ENCODE results near the gene AGAP1. TPM values are rescaled to one million over a fixed set of nuclear protein-coding genes. Genes with fewer than 3 reads are reported as not detected.

Gene AGAP1
- total RNA-seq, 2 donors from 2014 or later = 16.1 to 40.1 TPM

DNA sequence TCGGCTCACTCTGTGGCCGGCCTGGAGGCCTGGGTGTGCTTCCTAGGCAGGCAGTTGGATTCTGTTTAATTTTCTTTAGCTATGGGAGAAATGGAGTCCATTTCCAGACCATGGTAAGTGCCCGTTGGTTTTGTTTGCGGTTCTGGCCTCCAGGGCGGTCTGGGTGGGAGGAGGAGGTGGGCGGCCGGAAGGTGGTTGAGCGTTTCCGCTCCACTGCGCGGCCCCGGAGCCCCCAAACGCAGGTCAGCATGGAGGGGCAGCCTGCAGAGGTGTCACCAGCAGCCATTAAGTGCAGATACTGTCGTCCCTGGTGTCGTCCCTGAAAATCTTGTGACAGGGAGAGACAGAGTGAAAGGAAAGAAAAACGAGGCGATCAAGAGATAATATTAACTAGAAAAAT lies 370.5 kb downstream of the AGAP1 start:
- no peak for DNase-seq (ENCODE audit: low spot score)
- H3K4me3 ChIP-seq = no peak overlapping the region
- H3K9me3 ChIP-seq = no peaks in the 10 kb centered on the region
- H3K27ac ChIP-seq = no peak overlapping the region
- 86% methylated on average over 17 of the region's 17 CpGs for WGBS
- intact Hi-C loops (cut with DNase I) = no loop called here
- H3K4me1 ChIP-seq (replicated peaks) = no peaks in the 10 kb centered on the region
- no peaks in the 10 kb centered on the region for H3K27me3 ChIP-seq (replicated peaks; ENCODE audit: insufficient read depth)
- TF ChIP-seq, protein P1, sequence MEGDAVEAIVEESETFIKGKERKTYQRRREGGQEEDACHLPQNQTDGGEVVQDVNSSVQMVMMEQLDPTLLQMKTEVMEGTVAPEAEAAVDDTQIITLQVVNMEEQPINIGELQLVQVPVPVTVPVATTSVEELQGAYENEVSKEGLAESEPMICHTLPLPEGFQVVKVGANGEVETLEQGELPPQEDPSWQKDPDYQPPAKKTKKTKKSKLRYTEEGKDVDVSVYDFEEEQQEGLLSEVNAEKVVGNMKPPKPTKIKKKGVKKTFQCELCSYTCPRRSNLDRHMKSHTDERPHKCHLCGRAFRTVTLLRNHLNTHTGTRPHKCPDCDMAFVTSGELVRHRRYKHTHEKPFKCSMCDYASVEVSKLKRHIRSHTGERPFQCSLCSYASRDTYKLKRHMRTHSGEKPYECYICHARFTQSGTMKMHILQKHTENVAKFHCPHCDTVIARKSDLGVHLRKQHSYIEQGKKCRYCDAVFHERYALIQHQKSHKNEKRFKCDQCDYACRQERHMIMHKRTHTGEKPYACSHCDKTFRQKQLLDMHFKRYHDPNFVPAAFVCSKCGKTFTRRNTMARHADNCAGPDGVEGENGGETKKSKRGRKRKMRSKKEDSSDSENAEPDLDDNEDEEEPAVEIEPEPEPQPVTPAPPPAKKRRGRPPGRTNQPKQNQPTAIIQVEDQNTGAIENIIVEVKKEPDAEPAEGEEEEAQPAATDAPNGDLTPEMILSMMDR (IDR thresholded peaks at IDR 0.05) = no peak
- no peak for TF ChIP-seq POLR2AphosphoS5 (IDR thresholded peaks at IDR 0.05)
- TF ChIP-seq POLR2A (IDR thresholded peaks at IDR 0.05) = no peak
- no peaks in the 10 kb centered on the region for H3K36me3 ChIP-seq

DNA sequence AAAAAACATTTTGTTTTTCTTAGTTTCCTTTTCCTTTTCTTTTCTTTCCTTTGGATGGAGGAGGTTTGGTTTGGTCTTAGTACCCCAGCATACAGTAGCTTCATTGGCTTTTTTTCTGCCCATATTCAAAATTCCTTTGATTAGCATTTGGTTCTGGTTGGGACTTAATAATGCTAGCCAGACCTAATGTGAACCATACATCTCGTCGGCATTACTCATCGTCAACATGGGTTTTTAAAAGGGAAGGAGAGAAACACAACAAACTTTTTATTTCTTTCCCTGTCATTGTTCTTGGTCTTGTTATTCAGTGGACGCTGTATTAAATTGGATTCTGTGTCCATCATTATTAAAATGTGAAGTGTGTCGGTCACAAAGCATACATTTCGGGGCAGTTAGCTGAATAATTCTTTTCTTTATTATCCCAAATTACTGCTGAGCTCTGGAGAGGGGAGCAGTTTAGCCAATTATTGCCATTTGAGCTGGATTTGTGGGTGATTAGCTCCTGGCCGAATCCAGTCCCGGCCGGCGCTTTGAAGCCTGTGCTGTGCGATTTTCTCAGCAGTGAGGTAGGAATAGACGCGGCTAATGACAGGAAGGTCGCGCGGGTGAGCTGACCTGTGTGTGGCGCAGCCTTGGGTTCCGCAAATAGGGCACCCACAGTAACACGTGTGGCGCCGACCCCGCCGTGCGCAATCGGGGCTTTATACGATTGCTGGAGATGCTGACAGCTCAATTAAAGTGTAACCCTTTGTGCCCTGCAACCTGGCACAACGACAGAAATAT lies 371.1 kb downstream of the AGAP1 start:
- intact Hi-C loops (cut with DNase I) = no loop called here
- no peak overlapping the region for H3K4me3 ChIP-seq
- TF ChIP-seq POLR2A (IDR thresholded peaks at IDR 0.05) (no peak), POLR2AphosphoS5 (IDR thresholded peaks at IDR 0.05) (no peak)
- TF ChIP-seq, protein P1 (IDR thresholded peaks at IDR 0.05) = no peak
- H3K9me3 ChIP-seq = no peaks in the 10 kb centered on the region
- no peaks in the 10 kb centered on the region for H3K27me3 ChIP-seq (replicated peaks; ENCODE audit: insufficient read depth)
- no peak for DNase-seq (ENCODE audit: low spot score)
- H3K36me3 ChIP-seq = no peaks in the 10 kb centered on the region
- 67% methylated on average over 27 of the region's 27 CpGs for WGBS
- no peaks in the 10 kb centered on the region for H3K4me1 ChIP-seq (replicated peaks)
- no peak overlapping the region for H3K27ac ChIP-seq

DNA sequence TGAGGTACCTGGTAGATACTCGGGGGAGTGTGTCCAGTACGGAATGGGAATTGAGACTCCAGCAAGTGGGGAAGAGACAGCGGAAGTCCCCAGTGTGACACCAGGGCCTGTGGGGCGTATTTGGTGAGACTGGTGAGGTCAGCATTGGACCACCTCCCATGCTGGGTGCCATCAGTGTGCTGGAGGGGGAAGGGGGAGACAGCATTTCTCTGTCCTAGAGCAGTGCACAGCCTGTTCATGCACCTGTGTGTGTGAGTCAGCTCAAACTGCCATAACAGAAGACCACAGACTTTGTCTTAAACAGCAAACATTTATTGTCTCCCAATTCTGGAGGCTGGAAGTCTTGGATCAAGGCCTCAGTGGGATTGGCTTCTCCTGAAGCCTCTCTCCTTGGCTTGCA lies 372.5 kb downstream of the AGAP1 start:
- no peaks in the 10 kb centered on the region for H3K27me3 ChIP-seq (replicated peaks; ENCODE audit: insufficient read depth)
- H3K27ac ChIP-seq = no peak overlapping the region
- DNase-seq (ENCODE audit: low spot score) = no peak
- no peaks in the 10 kb centered on the region for H3K4me1 ChIP-seq (replicated peaks)
- H3K9me3 ChIP-seq = no peaks in the 10 kb centered on the region
- no peak overlapping the region for H3K4me3 ChIP-seq
- intact Hi-C loops (cut with DNase I) = no loop called here
- TF ChIP-seq, protein P1 (IDR thresholded peaks at IDR 0.05) = no peak
- no peak for TF ChIP-seq POLR2AphosphoS5 (IDR thresholded peaks at IDR 0.05)
- TF ChIP-seq POLR2A (IDR thresholded peaks at IDR 0.05) = no peak
- no peaks in the 10 kb centered on the region for H3K36me3 ChIP-seq
- 96% methylated on average over 4 of the region's 4 CpGs for WGBS

DNA sequence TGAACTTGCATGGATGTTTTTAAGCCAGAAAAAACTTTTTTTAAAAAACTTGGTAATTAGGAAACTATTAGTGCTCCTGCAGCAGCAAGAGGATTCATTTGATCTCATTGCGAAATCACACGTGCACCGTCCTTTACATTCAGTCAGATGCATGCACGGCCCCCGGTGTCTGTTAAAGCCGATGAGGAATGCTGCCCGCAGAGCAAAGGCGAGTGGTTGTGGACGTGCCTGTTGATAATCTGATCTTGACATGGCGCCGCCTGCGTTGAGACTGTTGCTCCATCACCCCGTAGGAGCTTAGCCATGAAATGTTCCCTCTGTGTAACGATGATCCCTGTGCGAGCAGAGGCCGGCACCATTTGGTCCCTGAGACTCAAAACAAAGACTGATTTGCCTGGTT lies 374.4 kb downstream of the AGAP1 start:
- intact Hi-C loops (cut with DNase I) = no loop called here
- TF ChIP-seq POLR2A (IDR thresholded peaks at IDR 0.05) (no peak), POLR2AphosphoS5 (IDR thresholded peaks at IDR 0.05) (no peak)
- TF ChIP-seq, protein P1 (IDR thresholded peaks at IDR 0.05) = no peak
- no peak for DNase-seq (ENCODE audit: low spot score)
- Histone ChIP-seq H3K9me3 (no peaks in the 10 kb centered on the region), H3K27ac (no peak overlapping the region), H3K4me1 (replicated peaks) (no peaks in the 10 kb centered on the region), H3K27me3 (replicated peaks; ENCODE audit: insufficient read depth) (no peaks in the 10 kb centered on the region), H3K4me3 (no peak overlapping the region), H3K36me3 (no peaks in the 10 kb centered on the region)
- WGBS = 79% methylated on average over 16 of the region's 16 CpGs

DNA sequence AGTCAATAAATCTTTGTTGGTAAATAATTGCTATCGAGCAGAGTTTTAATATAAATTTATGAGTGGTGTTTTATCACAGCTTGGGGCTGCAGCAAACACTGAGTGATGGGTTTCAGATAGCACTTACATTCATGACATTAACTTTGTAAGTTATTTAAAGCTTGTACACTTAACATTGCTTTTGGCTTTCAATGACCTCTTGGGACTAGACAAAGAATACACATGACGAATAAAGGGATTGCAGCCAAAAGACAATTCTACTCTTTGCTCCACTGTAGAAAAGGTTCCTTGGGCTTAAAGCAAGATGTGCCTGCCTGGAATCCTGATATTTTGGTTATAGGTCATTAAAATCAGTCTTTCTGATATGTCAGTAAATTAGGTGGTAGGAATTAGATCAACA lies 374.8 kb downstream of the AGAP1 start:
- Histone ChIP-seq H3K4me3 (no peak overlapping the region), H3K27me3 (replicated peaks; ENCODE audit: insufficient read depth) (no peaks in the 10 kb centered on the region), H3K36me3 (no peaks in the 10 kb centered on the region), H3K27ac (no peak overlapping the region), H3K9me3 (no peaks in the 10 kb centered on the region), H3K4me1 (replicated peaks) (no peaks in the 10 kb centered on the region)
- no peak for TF ChIP-seq POLR2AphosphoS5 (IDR thresholded peaks at IDR 0.05)
- TF ChIP-seq, protein P1 (IDR thresholded peaks at IDR 0.05) = no peak
- no peak for TF ChIP-seq POLR2A (IDR thresholded peaks at IDR 0.05)
- 70% methylated on average over 2 of the region's 2 CpGs for WGBS
- DNase-seq (ENCODE audit: low spot score) = no peak
- intact Hi-C loops (cut with DNase I) = no loop called here
